ENCODE data around the gene ZFC3H1. TPM values are rescaled to one million over a fixed set of nuclear protein-coding genes. Genes with fewer than 3 reads are reported as not detected.

Gene ZFC3H1, protein sequence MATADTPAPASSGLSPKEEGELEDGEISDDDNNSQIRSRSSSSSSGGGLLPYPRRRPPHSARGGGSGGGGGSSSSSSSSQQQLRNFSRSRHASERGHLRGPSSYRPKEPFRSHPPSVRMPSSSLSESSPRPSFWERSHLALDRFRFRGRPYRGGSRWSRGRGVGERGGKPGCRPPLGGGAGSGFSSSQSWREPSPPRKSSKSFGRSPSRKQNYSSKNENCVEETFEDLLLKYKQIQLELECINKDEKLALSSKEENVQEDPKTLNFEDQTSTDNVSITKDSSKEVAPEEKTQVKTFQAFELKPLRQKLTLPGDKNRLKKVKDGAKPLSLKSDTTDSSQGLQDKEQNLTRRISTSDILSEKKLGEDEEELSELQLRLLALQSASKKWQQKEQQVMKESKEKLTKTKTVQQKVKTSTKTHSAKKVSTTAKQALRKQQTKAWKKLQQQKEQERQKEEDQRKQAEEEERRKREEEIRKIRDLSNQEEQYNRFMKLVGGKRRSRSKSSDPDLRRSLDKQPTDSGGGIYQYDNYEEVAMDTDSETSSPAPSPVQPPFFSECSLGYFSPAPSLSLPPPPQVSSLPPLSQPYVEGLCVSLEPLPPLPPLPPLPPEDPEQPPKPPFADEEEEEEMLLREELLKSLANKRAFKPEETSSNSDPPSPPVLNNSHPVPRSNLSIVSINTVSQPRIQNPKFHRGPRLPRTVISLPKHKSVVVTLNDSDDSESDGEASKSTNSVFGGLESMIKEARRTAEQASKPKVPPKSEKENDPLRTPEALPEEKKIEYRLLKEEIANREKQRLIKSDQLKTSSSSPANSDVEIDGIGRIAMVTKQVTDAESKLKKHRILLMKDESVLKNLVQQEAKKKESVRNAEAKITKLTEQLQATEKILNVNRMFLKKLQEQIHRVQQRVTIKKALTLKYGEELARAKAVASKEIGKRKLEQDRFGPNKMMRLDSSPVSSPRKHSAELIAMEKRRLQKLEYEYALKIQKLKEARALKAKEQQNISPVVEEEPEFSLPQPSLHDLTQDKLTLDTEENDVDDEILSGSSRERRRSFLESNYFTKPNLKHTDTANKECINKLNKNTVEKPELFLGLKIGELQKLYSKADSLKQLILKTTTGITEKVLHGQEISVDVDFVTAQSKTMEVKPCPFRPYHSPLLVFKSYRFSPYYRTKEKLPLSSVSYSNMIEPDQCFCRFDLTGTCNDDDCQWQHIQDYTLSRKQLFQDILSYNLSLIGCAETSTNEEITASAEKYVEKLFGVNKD (N-terminal part only)
- 10.1 to 15.1 TPM (median 14.2 TPM) in 5 replicates for total RNA-seq (2022; extraction: Qiagen RNA extraction)

DNA sequence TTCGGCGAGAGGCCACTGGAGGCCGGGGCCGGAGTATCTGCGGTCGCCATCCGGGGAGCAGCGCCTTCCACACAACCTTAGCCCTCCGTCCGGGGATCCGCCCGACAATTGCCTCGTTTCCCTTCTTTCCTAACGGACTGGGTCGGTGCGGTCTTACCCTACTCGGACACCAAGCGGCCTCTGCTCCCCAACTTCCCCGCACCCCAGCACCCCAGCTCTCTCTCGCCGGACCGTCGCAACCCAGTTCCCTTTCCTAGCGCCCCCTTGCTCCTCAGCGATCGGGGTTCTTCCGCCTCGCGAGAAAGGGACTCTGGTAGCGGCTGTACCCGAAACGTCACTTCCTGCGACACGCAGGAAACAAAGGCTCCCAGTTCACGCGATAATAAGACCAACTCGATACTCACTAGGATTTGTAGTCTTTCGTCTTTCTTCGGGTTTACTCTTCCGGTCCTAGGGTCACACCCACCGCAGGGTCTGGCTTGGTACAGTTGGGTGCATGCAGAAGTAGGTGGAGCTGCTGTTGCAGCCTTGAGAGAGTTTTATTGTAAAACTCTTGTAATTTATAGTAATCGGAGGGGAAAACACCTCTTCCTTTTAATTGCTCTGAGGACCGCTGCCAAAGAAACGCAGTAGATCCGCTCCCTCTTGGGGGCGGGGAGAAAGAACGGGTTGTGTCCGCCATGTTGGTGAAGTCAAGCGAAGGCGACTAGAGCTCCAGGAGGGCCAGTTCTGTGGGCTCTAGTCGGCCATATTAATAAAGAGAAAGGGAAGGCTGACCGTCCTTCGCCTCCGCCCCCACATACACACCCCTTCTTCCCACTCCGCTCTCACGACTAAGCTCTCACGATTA lies at the start of gene ZFC3H1, which contains the start of gene THAP2:
ZFC3H1 (minus strand) TSS at position 288 of the 850 bp plus-strand sequence; CDS start at position 50, 238 bp downstream.
THAP2 (plus strand) TSS at position 741 of the 850 bp plus-strand sequence. CDS start 209 bp downstream, outside the sequence.

GRCh38 chr12:71685914-71686657 lies 22.4 kb upstream of the ZFC3H1 start, which contains the start of gene TMEM19:
Gene TMEM19, plus strand, starts transcription at chr12:71686082. Its CDS starts 599 bp downstream, at chr12:71686681.

Other genes starting within 250 kb of the ZFC3H1 start
- gene LGR5, start 224.1 kb downstream of the ZFC3H1 start, total RNA-seq (2022; extraction: Qiagen RNA extraction) = 0.02 to 0.08 TPM (median 0.06 TPM) in 3 of 5 replicates, not detected in the others
- 3.5 to 4.2 TPM (median 4.1 TPM) in 5 replicates for gene THAP2, start 453 bp upstream of the ZFC3H1 start, total RNA-seq (2022; extraction: Qiagen RNA extraction)
- 29.4 to 32.8 TPM (median 31.3 TPM) in 5 replicates for gene TMEM19, start 22.2 kb upstream of the ZFC3H1 start, total RNA-seq (2022; extraction: Qiagen RNA extraction)
- gene RAB21, start 91.0 kb upstream of the ZFC3H1 start, total RNA-seq (2022; extraction: Qiagen RNA extraction) = 35.7 to 50.4 TPM (median 38.1 TPM) in 5 replicates
- gene TBC1D15, start 175.9 kb upstream of the ZFC3H1 start, total RNA-seq (2022; extraction: Qiagen RNA extraction) = 20.2 to 26.3 TPM (median 21.9 TPM) in 5 replicates